Uterus (tissue), 4 donors: ENCODE results near the gene LRP1B. TPM values are rescaled to one million over a fixed set of nuclear protein-coding genes. Genes with fewer than 3 reads are reported as not detected.

Experiments used
- DNase-seq, 2 donors: peaks; one replicate each; pipeline ENCODE4 v3.0.0-alpha.2; 2019 to 2020
- H3K27ac ChIP-seq, 2 donors: fragments of 200-600 bp; sonication (generic); 1 replicate in 1 of 2; 2 replicates in 1 of 2; pipeline ENCODE4 v1.5.1; 2016 to 2018
- H3K27me3 ChIP-seq, 2 donors: fragments of 200-600 bp; sonication (generic); one replicate each; pipeline ENCODE4 v1.5.1; 2018 to 2019; ENCODE audit warnings: control low read depth in 1 of 2
- H3K36me3 ChIP-seq, 2 donors: fragments of 200-600 bp; sonication (generic); one replicate each; pipeline ENCODE4 v1.5.1; 2019; ENCODE audit warnings: control low read depth in 1 of 2
- H3K4me1 ChIP-seq, 2 donors: fragments of 200-600 bp; sonication (generic); one replicate each; pipeline ENCODE4 v1.5.1; 2018 to 2019; ENCODE audit warnings: control low read depth in 1 of 2
- H3K4me3 ChIP-seq, 2 donors: fragments of 200-600 bp; sonication (generic); 1 replicate in 1 of 2; 2 replicates in 1 of 2; pipeline ENCODE4 v1.5.1; 2018 to 2019; ENCODE audit warnings: mild to moderate bottlenecking in 1 of 2
- H3K9me3 ChIP-seq, 2 donors: fragments of 200-600 bp; sonication (generic); one replicate each; pipeline ENCODE4 v1.5.1; 2019; ENCODE audit warnings: control low read depth in 1 of 2
- CTCF ChIP-seq, 4 experiments: fragments of 200-600 bp in 2 of 4; fragments of 450-650 bp in 2 of 4; sonication (generic) in 2 of 4; IDR thresholded peaks; one replicate each; pipeline ENCODE4 v1.5.1; 2016 to 2019; ENCODE audit warnings: antibody characterized with exemption in 4 of 4, mild to moderate bottlenecking in 2 of 4, moderate library complexity in 1 of 4
- POLR2A ChIP-seq, 2 donors: fragments of 450-650 bp; IDR thresholded peaks; one replicate each; pipeline ENCODE4 v1.6.1; 2016; ENCODE audit warnings: antibody characterized with exemption in 2 of 2, mild to moderate bottlenecking in 1 of 2, moderate library complexity in 1 of 2
- intact Hi-C: fragments of 100-400 bp; cut with DNase I; formaldehyde crosslinking; loops from one replicate; pipeline ENCODE4 v1.15.1; 2023; ENCODE audit warnings: low total_unique reads
- total RNA-seq, 4 donors: library from RNA; depleted of rRNA in 3 of 4; stranded (reverse); fragments of >200 nt in 3 of 4; gene quantifications; one replicate each; pipeline versions ENCODE4 v1.1.0 to v1.2.4, GENCODE V29; 2014 to 2023
- donor health status: DM: yes; HTN: yes; CAD: no.

Gene LRP1B
- total RNA-seq, 4 donors from 2014 or later: 0.29 to 7.3 (median 0.79) TPM; not detected in 1

GRCh38 chr2:140892911-140893637 lies 1237.7 kb downstream of the LRP1B start:
- TF ChIP-seq POLR2A (IDR thresholded peaks at IDR 0.05): no peak
- no peak for TF ChIP-seq CTCF (IDR thresholded peaks at IDR 0.05)
- no peak for DNase-seq
- Histone ChIP-seq H3K9me3 (no peaks in the 10 kb centered on the region), H3K27me3 (no peaks in the 10 kb centered on the region), H3K36me3 (no peaks in the 10 kb centered on the region), H3K4me3 (no peak overlapping the region), H3K4me1 (no peaks in the 10 kb centered on the region), H3K27ac (no peak overlapping the region)
- intact Hi-C loops: no loop called here

DNA sequence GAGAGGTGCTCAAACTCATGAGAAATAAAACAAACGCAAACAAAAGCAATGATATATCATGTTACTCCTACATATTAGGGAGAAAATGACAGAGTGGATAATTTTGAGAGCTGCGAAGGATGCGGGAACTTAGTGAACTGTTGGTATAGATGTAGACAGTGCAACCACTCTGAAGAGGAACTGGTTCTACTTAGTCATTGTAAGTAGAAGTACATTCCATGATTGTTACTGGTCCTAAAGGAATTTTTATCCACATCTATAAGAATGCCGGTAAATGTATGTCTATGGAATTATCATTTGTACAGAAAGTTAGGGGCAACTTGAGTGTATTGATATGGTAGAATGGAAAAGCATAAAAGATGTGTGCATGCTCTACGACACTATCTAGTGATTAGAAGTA lies 1238.4 kb downstream of the LRP1B start:
- intact Hi-C loops: no loop called here
- H3K4me1 ChIP-seq: no peaks in the 10 kb centered on the region
- no peak for DNase-seq
- H3K27ac ChIP-seq: no peak overlapping the region
- no peaks in the 10 kb centered on the region for H3K9me3 ChIP-seq
- no peak for TF ChIP-seq CTCF (IDR thresholded peaks at IDR 0.05)
- TF ChIP-seq POLR2A (IDR thresholded peaks at IDR 0.05): no peak
- H3K36me3 ChIP-seq: no peaks in the 10 kb centered on the region
- H3K4me3 ChIP-seq: no peak overlapping the region
- H3K27me3 ChIP-seq: no peaks in the 10 kb centered on the region

- Histone ChIP-seq H3K9me3 (no peaks in the 10 kb centered on the region), H3K27ac (no peak overlapping the region), H3K36me3 (no peaks in the 10 kb centered on the region), H3K4me3 (no peak overlapping the region), H3K4me1 (no peaks in the 10 kb centered on the region), H3K27me3 (no peaks in the 10 kb centered on the region)
- TF ChIP-seq POLR2A (IDR thresholded peaks at IDR 0.05): no peak
- no peak for TF ChIP-seq CTCF (IDR thresholded peaks at IDR 0.05)
- DNase-seq: no peak
- intact Hi-C loops: no loop called here
Measured at GRCh38 chr2:140891614-140892212, 1239.1 kb downstream of the LRP1B start.

DNA sequence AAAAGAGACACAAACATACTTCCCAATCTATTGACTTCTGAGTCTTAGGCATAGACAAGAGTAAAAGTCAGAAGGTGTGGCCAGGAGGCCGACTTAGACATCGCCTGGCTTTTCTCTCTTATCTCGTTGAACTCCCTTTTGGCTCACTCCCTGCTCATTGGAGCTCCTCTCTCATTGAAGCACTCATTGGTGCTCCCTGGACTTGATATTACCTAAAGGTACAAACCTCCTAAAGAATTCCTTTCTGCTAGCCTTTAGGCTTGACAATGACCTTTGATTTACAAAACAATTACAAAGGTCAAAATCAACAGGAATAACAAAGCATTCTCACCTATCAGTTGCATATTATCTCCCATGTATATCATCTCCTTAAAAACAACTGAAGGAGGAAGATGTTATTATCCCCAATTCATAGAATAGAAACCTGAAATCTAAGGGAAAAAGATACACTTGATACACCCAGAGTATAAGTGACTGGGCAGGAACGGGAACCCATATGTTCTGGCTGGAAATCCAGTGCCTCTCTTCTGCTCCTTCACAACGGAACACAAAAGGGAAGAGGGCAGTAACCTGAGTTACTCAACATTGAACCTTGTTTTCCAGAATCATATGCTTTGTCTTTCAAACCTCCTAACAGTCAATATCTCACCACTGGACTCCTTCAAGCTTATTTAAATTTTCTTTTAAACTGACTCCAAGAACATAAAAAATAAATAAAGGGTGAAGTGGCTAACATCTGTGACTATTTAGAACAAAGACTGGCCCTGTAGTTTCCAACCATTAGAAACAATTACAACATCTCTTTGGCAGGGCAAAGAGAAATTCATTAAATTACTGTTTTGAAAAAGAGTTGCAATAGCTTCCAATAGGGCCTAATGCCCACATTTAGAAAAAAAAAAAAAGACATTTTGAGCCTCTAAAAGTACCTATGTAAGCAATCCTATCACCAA lies 1247.9 kb downstream of the LRP1B start:
- intact Hi-C loops: no loop called here
- H3K4me1 ChIP-seq: no peaks in the 10 kb centered on the region
- TF ChIP-seq POLR2A (IDR thresholded peaks at IDR 0.05) (no peak), CTCF (IDR thresholded peaks at IDR 0.05) (no peak)
- H3K36me3 ChIP-seq: no peaks in the 10 kb centered on the region
- no peaks in the 10 kb centered on the region for H3K9me3 ChIP-seq
- H3K27ac ChIP-seq: no peak overlapping the region
- no peak overlapping the region for H3K4me3 ChIP-seq
- no peaks in the 10 kb centered on the region for H3K27me3 ChIP-seq
- DNase-seq: no peak
